T1000 (cell line): ENCODE results near the gene OR3A2.
"Not testable (repeated sequence)": the region's sequence is repeated elsewhere in the genome, so short reads cannot be mapped to it uniquely, and the experiment has no call there.

Source experiments
- DNase-seq: peaks from one replicate; lab custom pipeline; 2025; ENCODE audit warnings: mixed read lengths; lab: John Stamatoyannopoulos, UW

OR3A2 gene

DNA sequence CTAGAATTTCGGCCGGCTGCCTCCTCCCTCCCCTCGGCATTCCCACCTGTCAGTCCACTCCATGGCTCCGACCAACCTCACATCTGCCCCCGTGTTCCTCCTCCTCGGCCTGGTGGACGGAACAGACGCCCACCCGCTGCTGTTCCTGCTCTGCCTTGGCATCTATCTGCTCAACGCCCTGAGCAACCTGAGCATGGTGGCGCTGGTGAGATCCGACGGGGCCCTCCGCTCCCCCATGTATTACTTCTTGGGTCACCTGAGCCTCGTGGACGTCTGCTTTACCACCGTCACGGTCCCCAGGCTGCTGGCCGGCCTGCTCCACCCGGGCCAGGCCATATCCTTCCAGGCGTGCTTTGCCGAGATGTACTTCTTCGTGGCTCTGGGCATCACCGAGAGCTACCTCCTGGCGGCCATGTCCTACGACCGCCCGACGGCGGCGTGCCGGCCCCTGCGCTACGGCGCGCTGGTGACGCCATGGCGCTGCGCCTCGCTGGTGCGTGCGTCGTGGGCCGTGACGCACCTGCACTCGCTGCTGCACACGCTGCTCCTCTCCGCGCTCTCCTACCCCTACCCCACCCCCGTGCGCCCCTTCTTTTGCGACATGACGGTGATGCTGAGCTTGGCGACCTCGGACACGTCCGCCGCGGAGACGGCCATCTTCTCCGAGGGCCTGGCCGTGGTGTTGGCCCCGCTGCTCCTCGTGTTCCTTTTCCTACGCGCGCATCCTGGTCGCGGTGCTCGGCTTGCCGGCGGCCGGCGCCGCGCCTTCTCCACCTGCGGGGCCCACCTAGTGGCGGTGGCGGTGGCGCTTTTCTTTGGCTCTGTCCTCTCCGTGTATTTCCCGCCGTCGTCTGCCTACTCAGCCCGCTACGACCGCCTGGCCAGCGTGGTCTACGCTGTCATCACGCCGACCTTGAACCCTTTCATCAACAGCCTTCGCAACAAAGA lies at the start of gene OR3A2:
TSS of gene OR3A2 (minus strand) at position 440 of the 948 bp plus-strand sequence.
- DNase-seq, result no peak

DNA sequence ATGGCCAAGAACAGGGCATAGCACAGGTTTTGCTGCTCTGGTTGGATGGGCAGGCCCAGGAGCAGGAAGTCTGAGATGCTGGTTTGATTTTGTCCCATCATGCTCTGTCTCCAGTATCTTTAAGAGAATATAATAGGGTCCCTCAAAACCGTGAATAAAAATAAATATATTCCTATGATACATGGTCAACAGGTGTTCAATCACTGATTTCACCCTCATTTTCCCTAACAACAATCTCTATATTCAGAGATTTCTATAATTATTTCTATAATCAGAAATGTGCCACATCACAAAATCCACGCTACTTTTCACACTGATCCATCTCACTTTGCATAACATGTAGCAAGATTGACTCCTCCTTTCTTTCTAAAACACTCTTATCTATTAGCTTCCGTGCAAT lies 47.6 kb upstream of the OR3A2 start, which contains the start of gene OR1E2:
TSS of gene OR1E2 (minus strand) at position 101 of the 400 bp plus-strand sequence. CDS start at position 101, 0 bp downstream.
- no peak for DNase-seq

DNA sequence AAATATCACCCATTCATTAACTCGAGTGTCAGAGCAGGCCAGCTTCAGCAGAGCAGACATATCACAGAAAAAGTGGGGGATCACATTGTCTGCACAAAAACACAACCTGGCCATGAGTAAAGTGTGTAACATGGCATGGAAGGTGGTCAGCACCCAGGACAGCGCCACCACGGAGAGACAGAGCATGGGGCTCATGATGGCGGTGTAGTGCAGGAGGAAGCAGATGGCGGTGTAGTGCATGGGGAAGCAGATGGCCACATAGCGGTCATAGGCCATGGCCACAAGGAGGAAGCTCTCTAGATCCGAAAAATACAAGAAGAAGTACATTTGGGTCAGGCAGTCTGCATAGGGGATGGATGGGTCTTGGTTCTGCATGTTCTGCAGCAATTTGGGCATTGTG lies 47.1 kb upstream of the OR3A2 start:
- DNase-seq, result not testable (repeated sequence)

DNA sequence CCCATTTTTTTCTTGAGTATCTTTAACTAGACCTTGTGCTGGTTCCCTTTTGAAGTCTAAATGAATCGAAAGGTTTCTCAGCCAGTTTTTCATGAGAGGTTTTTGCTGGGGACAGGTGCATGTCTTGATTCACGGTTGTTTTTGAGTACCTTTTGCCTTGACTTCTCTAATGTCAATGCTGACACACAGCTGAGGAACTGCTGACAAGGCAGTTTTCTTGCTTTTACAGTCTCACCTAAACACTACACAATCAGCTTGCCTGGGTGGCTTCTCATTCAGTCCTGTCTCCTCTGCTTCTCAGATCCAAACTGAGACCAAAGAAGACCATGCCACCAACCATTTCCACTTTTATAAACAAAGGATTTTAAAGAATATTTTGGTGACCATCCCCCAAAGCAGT lies 32.1 kb upstream of the OR3A2 start:
- no peak for DNase-seq

DNA sequence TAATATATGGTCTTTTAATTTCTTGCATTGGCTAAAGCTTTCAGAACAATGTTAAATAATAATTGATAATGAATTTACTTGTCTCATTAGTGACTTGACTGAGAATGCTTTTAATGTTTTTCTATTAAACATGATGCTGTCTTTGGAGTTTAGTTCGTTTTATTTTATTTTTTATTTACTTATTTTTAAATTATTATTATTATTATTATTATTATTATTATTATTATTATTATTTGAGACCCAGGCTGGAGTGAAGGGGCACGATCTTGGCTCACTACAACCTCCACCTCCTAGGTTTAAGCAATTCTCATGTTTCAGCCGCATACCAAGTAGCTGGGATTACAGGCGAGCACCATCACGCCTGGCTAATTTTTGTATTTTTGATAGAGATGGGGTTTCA lies 29.5 kb upstream of the OR3A2 start:
- DNase-seq, result no peak

DNA sequence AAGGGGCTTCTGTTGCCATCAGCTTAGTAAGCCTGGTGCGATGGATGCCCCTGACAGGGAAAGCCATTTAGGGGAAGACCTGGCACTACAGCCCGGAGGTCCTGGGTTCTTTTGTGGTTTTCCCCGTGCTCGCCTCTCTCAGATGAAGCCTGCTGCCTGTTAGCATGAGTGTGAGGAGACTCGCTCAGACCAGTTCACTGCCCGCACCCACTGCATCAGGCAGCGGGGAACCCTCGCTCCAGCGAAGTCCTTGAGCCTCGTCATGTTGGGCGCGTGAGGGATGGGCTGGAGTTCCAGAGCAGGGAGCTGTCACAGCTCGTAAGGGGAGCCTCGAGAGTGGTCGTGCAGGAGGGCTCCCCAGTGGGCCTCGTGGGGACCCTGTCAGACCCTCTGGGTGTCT lies 26.1 kb upstream of the OR3A2 start:
- not testable (repeated sequence) for DNase-seq

DNA sequence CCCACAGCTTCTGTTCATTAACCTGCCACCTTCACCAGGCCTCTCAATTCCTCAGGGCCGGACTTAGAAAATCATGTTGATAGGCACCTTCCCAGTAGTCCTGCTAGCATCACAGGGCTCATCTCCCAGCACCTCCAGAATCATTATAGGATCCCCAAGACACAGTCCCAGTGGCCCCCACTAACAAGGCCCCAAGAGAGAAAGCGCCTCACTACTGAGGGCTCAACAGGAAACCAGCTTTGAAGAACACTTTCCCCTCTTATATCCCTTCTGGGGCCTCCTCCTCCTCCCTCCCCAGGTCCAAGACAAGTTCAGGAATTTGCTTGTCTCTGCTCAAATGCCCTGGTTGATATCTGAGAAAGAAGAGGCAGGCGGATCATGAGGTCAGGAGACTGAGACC lies 25.0 kb upstream of the OR3A2 start, which contains the start of gene OR3A3:
TSS of gene OR3A3 (plus strand) at position 301 of the 400 bp plus-strand sequence.
- no peak for DNase-seq

DNA sequence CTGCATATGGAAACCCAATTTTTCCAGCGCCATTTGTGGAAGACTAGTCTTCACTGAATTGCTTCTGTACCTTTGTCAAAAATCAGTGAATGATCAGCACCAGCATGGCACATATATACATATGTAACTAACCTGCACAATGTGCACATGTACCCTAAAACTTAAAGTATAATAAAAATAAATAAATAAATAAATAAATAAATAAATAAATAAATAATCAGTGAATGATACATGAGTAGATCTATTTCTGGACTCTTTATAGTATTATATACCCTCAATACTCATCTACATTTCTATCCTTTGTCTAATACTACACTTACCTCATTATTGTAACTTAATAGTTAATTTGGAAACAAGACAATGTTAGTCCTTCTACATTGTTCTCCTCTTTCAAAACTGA lies 17.7 kb upstream of the OR3A2 start:
- DNase-seq, result not testable (repeated sequence)

DNA sequence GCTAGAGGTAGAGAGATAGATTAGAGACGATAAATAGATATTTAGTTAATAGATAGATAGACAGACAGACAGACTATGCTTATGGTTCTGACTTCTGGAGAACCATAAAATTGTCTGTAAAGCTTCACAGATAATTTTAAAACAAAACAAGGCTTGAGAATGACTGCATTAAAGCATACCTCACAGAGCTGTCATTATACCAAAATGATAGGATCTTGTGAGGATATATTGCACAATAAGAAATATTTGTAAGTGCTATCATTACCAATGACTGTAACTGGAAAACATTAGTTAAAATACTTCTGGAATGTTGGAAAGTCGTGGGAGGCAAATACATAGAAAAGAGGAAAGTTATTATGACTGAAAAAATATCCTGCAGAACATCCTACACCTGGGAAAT lies 15.7 kb upstream of the OR3A2 start:
- DNase-seq, result no peak

DNA sequence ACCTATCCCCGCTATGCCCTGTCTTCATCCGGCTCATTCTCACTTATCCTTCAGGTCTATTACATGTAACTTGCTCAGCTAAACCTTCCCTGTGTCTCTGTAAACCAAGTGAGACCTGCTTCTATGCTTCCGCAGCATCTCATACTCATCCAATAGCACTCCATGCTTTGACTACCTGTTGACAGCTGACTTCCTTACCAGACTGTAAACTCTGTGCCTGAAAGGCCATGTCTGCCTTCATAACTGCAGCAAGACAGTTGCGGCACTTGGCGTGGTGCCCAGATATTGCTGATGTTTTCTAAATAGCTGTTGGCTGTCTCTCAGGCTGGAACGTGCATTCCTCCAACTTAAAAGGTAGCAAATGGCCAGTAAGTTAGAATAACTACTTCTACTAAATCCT lies 13.9 kb upstream of the OR3A2 start:
- DNase-seq, result no peak

DNA sequence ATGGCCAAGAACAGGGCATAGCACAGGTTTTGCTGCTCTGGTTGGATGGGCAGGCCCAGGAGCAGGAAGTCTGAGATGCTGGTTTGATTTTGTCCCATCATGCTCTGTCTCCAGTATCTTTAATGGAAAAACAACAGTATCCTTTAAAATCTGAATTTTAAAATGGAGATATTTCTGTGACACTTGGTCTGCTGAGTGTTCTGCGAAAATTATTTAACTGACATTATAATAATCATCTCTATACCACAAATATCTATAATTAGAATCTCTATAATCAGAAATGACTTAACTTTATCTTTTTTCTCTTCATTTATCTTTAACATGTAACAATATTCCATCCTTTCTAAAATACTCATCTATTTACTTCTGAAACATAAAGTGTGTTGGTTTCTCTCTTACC lies 12.2 kb upstream of the OR3A2 start, which contains the start of gene OR1E1:
TSS of gene OR1E1 (minus strand) at position 101 of the 400 bp plus-strand sequence. CDS start at position 101, 0 bp downstream.
- no peak for DNase-seq

DNA sequence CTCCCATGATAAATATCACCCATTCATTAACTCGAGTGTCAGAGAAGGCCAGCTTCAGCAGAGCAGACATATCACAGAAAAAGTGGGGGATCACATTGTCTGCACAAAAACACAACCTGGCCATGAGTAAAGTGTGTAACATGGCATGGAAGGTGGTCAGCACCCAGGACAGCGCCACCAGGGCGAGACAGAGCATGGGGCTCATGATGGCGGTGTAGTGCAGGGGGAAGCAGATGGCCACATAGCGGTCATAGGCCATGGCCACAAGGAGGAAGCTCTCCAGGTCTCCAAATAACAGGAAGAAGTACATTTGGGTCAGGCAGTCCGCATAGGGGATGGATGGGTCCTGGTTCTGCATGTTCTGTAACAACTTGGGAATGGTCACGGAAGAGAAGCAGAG lies 11.7 kb upstream of the OR3A2 start:
- DNase-seq, result not testable (repeated sequence)

DNA sequence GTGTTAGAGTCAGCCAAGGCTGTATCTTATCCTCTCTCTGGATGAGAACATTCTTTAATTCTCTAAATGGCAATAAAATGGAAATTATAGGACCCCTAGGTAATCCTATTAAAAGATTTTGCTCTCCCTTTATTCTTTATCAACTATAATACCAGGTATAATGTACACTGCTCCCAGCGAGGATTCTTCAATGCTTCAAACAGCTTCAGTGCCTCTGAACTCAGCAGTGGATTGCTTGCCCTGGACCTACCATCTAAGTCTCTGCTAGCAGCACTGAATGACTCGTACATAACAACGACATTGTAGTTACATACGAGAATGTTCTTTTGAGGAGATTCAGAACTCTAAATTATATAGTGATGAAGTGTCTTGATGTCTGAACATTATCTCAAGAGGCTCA lies 3.7 kb upstream of the OR3A2 start:
- DNase-seq, result no peak

DNA sequence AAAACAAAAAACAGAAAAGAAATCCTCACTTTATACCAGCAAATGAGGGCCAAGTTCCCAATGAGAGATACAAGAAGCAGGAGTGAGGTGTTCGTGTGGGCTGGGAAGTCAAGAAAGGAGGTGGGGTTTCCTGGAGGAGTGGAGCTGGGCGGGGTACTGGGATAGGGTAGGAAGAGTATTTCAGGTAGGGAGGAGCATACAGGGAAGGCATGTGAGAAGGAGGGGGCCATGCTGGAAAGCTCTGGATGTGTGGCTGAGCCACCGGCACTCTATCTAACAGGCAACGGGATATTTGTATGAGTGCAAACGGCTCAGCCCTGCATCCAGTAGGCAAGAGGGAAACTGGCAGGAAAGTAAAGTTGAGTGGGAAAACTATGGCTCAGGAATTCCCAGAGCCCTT lies 4.2 kb downstream of the OR3A2 start:
- no peak for DNase-seq

DNA sequence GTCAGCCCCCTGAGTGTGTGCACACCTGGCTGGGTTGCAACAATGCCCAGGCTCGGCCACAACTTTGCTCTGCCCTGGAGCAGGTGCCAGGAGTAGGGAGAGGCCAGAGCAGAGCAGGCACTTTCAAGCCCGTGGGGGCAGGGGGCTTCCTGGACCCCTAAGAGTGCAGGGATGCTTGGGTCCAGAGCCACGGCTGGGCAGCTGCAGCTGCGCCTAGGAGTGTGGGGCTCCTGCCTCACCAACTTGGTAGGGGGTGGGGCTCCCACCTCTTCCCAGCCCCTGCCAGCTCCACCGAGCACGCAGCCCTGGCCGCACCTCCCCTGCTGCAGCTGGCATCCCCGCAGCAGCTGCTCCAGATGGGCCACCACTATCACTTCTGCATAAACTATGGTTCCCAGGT lies 7.8 kb downstream of the OR3A2 start:
- DNase-seq, result no peak

DNA sequence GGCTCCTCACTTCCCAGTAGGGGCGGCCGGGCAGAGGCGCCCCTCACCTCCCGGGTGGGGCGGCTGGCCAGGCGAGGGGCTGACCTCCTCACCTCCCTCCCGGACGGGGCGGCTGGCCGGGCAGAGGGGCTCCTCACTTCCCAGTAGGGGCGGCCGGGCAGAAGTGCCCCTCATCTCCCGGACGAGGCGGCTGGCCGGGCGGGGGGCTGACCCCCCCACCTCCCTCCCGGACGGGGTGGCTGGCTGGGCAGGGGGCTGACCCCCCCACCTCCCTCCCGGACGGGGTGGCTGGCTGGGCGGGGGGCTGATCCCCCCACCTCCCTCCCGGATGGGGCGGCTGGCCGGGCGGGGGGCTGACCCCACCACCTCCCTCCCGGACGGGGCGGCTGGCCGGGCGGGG lies 14.9 kb downstream of the OR3A2 start:
- DNase-seq, result not testable (repeated sequence)

DNA sequence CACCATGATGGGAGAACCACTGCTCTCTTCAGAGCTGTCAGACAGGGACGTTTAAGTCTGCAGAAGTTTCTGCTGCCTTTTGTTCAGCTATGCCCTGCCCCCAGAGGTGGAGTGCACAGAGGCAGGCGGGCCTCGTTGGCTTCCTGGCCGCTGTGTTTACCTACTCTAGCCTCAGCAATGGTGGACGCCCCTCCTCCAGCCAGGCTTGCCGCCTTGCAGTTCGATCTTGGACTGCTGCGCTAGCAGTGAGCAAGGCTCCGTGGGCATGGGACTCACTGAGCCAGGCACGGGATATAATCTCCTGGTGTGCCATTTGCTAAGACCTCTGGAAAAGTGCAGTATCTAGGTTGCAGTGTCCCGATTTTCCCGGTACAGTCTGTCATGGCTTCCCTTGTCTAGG lies 43.3 kb downstream of the OR3A2 start:
- DNase-seq, result not testable (repeated sequence)

DNA sequence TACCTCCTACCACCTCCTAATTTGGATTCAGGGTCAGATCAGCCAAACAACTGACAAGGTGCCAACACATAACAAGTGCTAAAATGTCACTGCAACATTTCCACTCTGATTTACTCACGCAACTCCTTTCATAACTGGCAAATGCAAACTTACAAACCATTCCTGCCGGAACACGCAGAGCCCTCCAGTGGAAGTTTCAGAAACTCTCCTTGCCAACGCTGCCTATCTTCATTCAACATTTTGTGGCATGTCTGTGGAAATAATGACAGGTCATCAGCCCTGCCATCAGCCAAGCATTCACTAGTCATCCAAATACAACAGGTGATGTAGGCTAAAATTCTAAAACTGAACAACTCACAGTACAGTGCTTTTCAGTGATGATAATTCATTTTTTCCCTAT lies 50.2 kb downstream of the OR3A2 start:
- DNase-seq, result no peak

DNA sequence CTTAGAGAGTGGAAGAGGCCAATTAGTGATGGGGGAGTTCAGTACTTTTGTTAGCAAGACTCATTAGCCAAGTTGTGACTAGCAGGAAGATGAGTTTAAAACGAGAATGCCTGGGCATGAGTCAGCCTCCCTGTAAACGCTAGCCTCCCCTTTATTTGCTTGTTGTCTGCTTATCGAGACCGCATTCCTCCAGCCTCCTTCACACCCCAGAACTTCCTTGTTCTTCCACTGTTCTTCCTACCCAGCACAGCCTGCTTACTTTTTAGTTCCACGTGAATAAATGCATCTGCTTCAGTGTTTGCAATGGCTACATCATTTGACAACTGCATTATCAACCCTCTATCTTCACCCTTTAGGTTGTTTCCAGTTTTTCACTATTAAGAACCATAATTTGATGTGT lies 67.8 kb downstream of the OR3A2 start:
- DNase-seq, result no peak

DNA sequence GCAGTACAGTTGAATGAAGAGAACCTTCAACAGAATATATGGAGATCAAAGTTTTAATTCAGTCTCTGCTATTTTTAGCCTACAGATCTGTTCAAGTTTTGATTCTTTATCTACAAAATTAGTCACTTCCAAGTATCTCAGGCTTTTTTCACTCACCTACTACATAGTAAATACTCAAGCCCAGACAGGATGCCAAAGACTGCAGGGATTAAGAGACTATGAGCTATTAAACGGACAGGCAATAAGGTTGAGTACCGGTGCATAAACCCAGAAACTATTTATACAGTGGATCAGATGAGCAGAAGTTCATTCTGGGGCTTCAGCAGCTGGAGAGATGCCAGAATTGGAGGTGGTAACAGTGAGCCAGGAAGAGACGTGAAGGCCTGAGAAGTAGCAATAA lies 69.3 kb downstream of the OR3A2 start:
- DNase-seq, result no peak

DNA sequence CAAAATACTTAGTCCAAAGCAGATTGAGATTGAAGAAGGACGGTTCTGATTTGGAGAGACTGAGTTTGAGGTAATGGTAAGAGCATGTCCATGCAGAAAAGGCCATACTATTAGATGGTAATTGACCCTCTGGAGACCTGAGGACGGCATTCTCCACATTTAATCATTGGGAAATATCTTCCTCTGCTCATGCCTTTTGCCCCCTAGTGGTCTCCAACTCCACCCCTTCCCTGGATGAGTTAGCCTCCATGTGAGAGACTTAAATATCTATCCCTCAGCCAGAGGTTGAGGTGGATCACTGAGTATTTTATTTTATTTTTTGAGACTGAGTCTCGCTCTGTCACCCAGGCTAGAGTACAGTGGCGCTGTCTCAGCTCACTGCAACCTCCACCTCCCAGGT lies 77.5 kb downstream of the OR3A2 start:
- no peak for DNase-seq

DNA sequence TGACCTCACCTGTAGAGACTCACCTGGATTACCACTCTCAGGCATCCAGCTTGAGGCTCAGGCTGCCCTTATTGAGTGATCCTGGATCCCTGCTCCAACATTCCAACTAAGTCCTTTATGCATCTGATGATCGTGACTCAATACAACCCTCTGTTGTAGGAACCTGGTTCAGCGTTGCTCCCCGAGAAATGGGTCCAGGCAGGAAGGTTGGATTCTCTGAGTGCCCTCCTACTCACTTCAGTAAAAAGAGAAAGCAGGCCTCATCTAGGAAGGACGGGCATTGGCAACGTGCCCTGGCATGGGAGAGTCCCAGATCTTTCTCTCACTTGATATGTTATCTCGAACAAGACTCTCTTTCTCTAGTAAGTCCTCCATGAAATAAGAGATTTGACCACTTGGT lies 87.8 kb downstream of the OR3A2 start, which contains the start of gene OR3A1:
TSS of gene OR3A1 (minus strand) at position 101 of the 400 bp plus-strand sequence. CDS start 5,778 bp downstream, outside the sequence.
- no peak for DNase-seq

DNA sequence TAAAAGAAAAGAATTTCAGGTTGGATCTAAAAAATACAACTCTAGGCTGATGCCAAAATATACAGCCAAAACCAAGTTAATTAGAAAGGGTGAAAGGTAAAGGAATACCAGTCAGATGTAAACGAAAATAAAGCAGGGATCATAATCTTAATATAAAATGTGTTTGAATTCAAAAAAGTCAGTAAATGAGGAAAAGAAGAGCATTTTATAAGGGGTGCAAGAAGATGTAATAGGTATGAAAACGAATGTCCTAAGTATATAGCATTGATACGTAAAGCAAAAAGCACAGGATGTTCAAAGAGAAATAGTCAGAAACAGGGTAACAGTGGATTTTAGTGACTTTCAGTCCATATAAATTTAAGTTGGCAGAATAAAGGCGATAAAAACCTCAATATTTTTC lies 90.5 kb downstream of the OR3A2 start:
- DNase-seq, result no peak
